Heart left ventricle (tissue), 13 donors: Measurements from ENCODE around the gene SELENOT.

Experiments
- CTCF ChIP-seq, 12 donors: fragments of 200-600 bp; sonication (generic) in 4 of 12; IDR thresholded peaks; one replicate each; pipeline versions ENCODE4 v1.5.0 to v1.8.0; 2018 to 2022; ENCODE audit warnings: antibody characterized with exemption in 12 of 12, mild to moderate bottlenecking in 5 of 12
- POLR2A ChIP-seq, 2 donors: fragments of 450-650 bp; IDR thresholded peaks; one replicate each; pipeline ENCODE4 v1.6.1; 2017; ENCODE audit warnings: antibody characterized with exemption in 2 of 2, mild to moderate bottlenecking in 2 of 2, moderate library complexity in 2 of 2
- donor health status: ischemic (EF 13 %, LVEDD 7.1; RV severe dilation, severe dysfunction).
- donor health status: DM: no; HTN: yes; CAD: no.
- donor health status: DM: no; HTN: no; CAD: no.
- donor health status: ischemic (EF 25% LVEDD 6.9; RV normal size, moderate dysfunction).
- donor health status: ischemic (EF 25% LVEDD 5.7; RV mildly dilated, moderate dysfunction).
- donor health status: ischemic (EF 35%, LVEDD 5.7; RV mildly dilated, moderate dysfunction).
- donor health status: nonischemic (EF 11% LVEDD 7.7; RV severe dilation, severe dysfunction).
- donor health status: DM: yes; HTN: yes; CAD: no.
- donor health status: PGD.
- donor health status: ischemic (EF 29% LVEDD 5.4; RV normal size, mild dysfunction).
- donor health status: nonischemic (EF 23%, LVEDD 6.1; RV moderate dilation, normal function).

- TF ChIP-seq CTCF (IDR thresholded peaks at IDR 0.05) (no peak), POLR2A (IDR thresholded peaks at IDR 0.05) (no peak)
Observed at GRCh38 chr3:150620002-150620689, 17.0 kb downstream of the SELENOT start.
